Neural cell (in vitro differentiated cells): Measurements from ENCODE around the gene GBE1. TPM values are rescaled to one million over a fixed set of nuclear protein-coding genes. Genes with fewer than 3 reads are reported as not detected.

Experiments
- H2AFZ ChIP-seq: fragments of 200-600, 300-800 bp; sonication (generic), shearing (Covaris generic); 2 replicates; pipeline ENCODE4 v1.6.0; 2014; ENCODE audit warnings: low read depth, mild to moderate bottlenecking, antibody characterized with exemption, low read length, moderate library complexity
- H3F3A ChIP-seq: fragments of 200-600 bp; shearing (Covaris generic); 2 replicates; pipeline ENCODE4 v1.6.1; 2016; ENCODE audit warnings: mild to moderate bottlenecking, moderate library complexity, mixed read lengths, antibody characterized with exemption, low read length; ENCODE audit not compliant: insufficient read depth, poor library complexity, severe bottlenecking
- H3K27ac ChIP-seq: fragments of 200-600, 300-800 bp; sonication (generic), shearing (Covaris generic); 2 replicates; pipeline ENCODE4 v1.5.1; 2014; ENCODE audit warnings: mild to moderate bottlenecking, low read length, moderate library complexity
- H3K27me3 ChIP-seq: fragments of 300-800, 200-600 bp; sonication (generic), shearing (Covaris generic); 2 replicates; pipeline ENCODE4 v1.6.0; 2014; ENCODE audit warnings: mild to moderate bottlenecking, low read depth, low read length, moderate library complexity; ENCODE audit not compliant: insufficient read depth
- H3K36me3 ChIP-seq: fragments of 300-800, 200-600 bp; sonication (generic), shearing (Covaris generic); 2 replicates; pipeline ENCODE4 v1.5.1; 2014; ENCODE audit warnings: mild to moderate bottlenecking, antibody characterized with exemption, low read length, moderate library complexity; ENCODE audit not compliant: insufficient read depth
- H3K4me2 ChIP-seq: fragments of 300-800, 200-600 bp; sonication (generic), shearing (Covaris generic); 2 replicates; pipeline ENCODE4 v1.6.0; 2014; ENCODE audit warnings: mild to moderate bottlenecking, low read length
- H3K4me3 ChIP-seq: fragments of 300-800, 200-600 bp; sonication (generic), shearing (Covaris generic); 2 replicates; pipeline ENCODE4 v1.5.1; 2014; ENCODE audit warnings: mild to moderate bottlenecking, low read length, moderate library complexity
- H3K79me2 ChIP-seq: fragments of 200-600 bp; shearing (Covaris generic); replicated peaks from 2 replicates; pipeline ENCODE4 v1.6.0; 2014; ENCODE audit warnings: mild to moderate bottlenecking, low read length, moderate library complexity; ENCODE audit not compliant: insufficient read depth
- H3K9ac ChIP-seq: fragments of 300-800, 200-600 bp; sonication (generic), shearing (Covaris generic); 2 replicates; pipeline ENCODE4 v1.6.1; 2016; ENCODE audit warnings: mild to moderate bottlenecking, low read length, mixed read lengths
- H3K9me2 ChIP-seq: fragments of 200-600 bp; shearing (Covaris generic); 2 replicates; pipeline ENCODE4 v1.6.1; 2016; ENCODE audit warnings: mild to moderate bottlenecking, low read length, mixed read lengths; ENCODE audit not compliant: insufficient read depth
- H3K9me3 ChIP-seq: fragments of 200-600, 300-800 bp; sonication (generic), shearing (Covaris generic); 2 replicates; pipeline ENCODE4 v1.6.1; 2016; ENCODE audit warnings: mild to moderate bottlenecking, mixed run types, low read length, moderate library complexity, mixed read lengths
- H4K20me1 ChIP-seq: fragments of 200-600 bp; shearing (Covaris generic); 2 replicates; pipeline ENCODE4 v1.6.1; 2016; ENCODE audit warnings: mild to moderate bottlenecking, mixed run types; ENCODE audit not compliant: insufficient read depth
- EP300 ChIP-seq: fragments of 450-650 bp; conservative IDR thresholded peaks from 2 replicates; pipeline ENCODE4 v1.6.1; 2014; ENCODE audit warnings: antibody characterized with exemption, mild to moderate bottlenecking, moderate library complexity; ENCODE audit not compliant: poor library complexity, severe bottlenecking
- EZH2 ChIP-seq: fragments of 200-600, 300-800 bp; shearing (Covaris generic), sonication (generic); IDR thresholded peaks from 2 replicates; pipeline ENCODE4 v1.6.1; 2014; ENCODE audit warnings: antibody characterized with exemption, low read length, borderline replicate concordance, mild to moderate bottlenecking; ENCODE audit not compliant: insufficient read depth, poor library complexity, severe bottlenecking
- MXI1 ChIP-seq: fragments of 450-650 bp; conservative IDR thresholded peaks from 2 replicates; pipeline ENCODE4 v1.6.1; 2014; ENCODE audit warnings: antibody characterized with exemption, mild to moderate bottlenecking; ENCODE audit not compliant: poor library complexity, severe bottlenecking
- POLR2AphosphoS5 ChIP-seq: IDR thresholded peaks from 2 replicates; pipeline ENCODE4 v1.6.1; 2012
- RAD21 ChIP-seq: fragments of 450-650 bp; conservative IDR thresholded peaks from 2 replicates; pipeline ENCODE4 v1.6.1; 2014; ENCODE audit warnings: antibody characterized with exemption, mild to moderate bottlenecking, moderate library complexity
- REST ChIP-seq: IDR thresholded peaks from 2 replicates; pipeline ENCODE4 v1.6.1; 2012; ENCODE audit warnings: borderline replicate concordance
- SMC3 ChIP-seq: fragments of 450-650 bp; conservative IDR thresholded peaks from 2 replicates; pipeline ENCODE4 v1.6.1; 2014; ENCODE audit warnings: antibody characterized with exemption, mild to moderate bottlenecking, moderate library complexity; ENCODE audit not compliant: poor library complexity
- TAF1 ChIP-seq: IDR thresholded peaks from 2 replicates; pipeline ENCODE4 v1.6.1; 2012; ENCODE audit warnings: low read depth
- polyA plus RNA-seq: library from polyadenylated mRNA; depleted of rRNA; stranded (reverse); fragments of >200 nt; gene quantifications from 2 replicates; pipeline ENCODE4 v1.2.3, GENCODE V29; 2014
- TF ChIP-seq, protein P1 (sequence below): fragments of 450-650 bp; IDR thresholded peaks from 2 replicates; pipeline ENCODE4 v1.5.1; 2014; ENCODE audit warnings: antibody characterized with exemption, mild to moderate bottlenecking, moderate library complexity; ENCODE audit not compliant: poor library complexity, severe bottlenecking

Gene GBE1
- polyA plus RNA-seq, 1 donor from 2014 or later, result 2.4 TPM

DNA sequence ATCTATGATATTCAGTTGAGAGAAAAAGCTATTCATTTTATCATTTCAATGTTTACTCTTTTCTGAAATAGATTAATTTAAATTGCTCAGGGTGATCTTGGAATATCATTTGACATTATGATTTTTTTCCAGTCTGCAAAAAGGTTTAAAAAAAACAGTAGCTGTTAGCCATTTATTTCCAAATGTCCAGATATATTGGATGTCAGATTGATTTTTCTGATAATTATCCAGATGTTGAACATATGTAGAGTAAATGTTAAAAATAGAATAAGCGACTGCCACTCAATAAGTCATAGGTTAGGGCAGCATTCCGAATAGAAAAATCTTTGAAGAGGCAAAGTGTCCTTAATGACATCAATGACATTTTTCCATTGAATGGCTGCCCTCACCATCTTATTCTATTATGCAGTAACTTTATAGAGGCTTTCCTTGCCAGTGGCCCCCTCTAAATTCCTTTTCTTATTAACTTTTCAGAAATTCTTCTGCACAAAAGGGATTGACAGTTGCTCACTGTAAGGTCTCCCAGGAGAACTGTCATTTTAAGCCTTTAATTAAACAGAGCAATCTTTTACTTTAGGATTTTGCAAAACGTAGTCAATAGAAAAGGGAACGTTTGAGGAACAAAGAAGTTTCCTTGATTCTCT lies 316.5 kb downstream of the GBE1 start:
- TF ChIP-seq EP300 (no peak), POLR2AphosphoS5 (no peak), TAF1 (no peak), EZH2 (no peak), REST (no peak), RAD21 (no peak), MXI1 (no peak), SMC3 (no peak)
- TF ChIP-seq, protein P1, sequence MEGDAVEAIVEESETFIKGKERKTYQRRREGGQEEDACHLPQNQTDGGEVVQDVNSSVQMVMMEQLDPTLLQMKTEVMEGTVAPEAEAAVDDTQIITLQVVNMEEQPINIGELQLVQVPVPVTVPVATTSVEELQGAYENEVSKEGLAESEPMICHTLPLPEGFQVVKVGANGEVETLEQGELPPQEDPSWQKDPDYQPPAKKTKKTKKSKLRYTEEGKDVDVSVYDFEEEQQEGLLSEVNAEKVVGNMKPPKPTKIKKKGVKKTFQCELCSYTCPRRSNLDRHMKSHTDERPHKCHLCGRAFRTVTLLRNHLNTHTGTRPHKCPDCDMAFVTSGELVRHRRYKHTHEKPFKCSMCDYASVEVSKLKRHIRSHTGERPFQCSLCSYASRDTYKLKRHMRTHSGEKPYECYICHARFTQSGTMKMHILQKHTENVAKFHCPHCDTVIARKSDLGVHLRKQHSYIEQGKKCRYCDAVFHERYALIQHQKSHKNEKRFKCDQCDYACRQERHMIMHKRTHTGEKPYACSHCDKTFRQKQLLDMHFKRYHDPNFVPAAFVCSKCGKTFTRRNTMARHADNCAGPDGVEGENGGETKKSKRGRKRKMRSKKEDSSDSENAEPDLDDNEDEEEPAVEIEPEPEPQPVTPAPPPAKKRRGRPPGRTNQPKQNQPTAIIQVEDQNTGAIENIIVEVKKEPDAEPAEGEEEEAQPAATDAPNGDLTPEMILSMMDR, result no peak
- Histone ChIP-seq H3K4me3 (no peak overlapping the region), H3K9me2 (no peaks in the 10 kb centered on the region), H3K9ac (no peak overlapping the region), H3K79me2 (no peaks in the 10 kb centered on the region), H3K27ac (no peak overlapping the region), H3K36me3 (no peaks in the 10 kb centered on the region), H4K20me1 (no peaks in the 10 kb centered on the region), H2AFZ (no peak overlapping the region), H3K9me3 (no peaks in the 10 kb centered on the region), H3F3A (no peaks in the 10 kb centered on the region), H3K4me2 (no peak overlapping the region), H3K27me3 (no peaks in the 10 kb centered on the region)

DNA sequence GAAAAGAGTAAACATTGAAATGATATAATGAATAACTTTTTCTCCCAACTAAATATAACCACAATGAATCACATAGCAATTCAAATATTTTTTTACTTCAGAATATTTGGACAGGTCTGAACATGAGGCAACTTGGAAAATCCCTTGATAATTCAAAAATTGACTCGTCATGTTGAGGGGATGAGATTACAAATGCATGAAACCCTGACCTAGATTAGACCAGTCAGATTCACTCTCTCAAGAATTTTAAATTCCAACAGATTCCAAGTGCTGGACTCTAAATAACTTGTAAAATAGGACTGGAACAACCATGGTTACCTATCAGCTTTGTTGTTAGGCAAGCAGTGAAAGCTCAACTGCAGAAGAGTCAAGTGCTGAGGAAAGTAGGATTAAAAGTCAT lies 317.5 kb downstream of the GBE1 start:
- Histone ChIP-seq H3K4me3 (no peak overlapping the region), H3K9ac (no peak overlapping the region), H3K9me3 (no peaks in the 10 kb centered on the region), H4K20me1 (no peaks in the 10 kb centered on the region), H3K27me3 (no peaks in the 10 kb centered on the region), H3K4me2 (no peak overlapping the region), H3K79me2 (no peaks in the 10 kb centered on the region), H3F3A (no peaks in the 10 kb centered on the region), H2AFZ (no peak overlapping the region), H3K9me2 (no peaks in the 10 kb centered on the region), H3K27ac (no peak overlapping the region), H3K36me3 (no peaks in the 10 kb centered on the region)
- TF ChIP-seq RAD21 (no peak), POLR2AphosphoS5 (no peak), SMC3 (no peak)
- TF ChIP-seq, protein P1, result no peak
